ENCODE results near the gene DNAAF3. TPM values are rescaled to one million over a fixed set of nuclear protein-coding genes. Genes with fewer than 3 reads are reported as not detected.
A peak's percentile ranks its signal among the peaks of the same experiment; 100 is the strongest.

Gene DNAAF3
- total and polyA plus RNA-seq, 7 experiments from 2014 or later: not detected

DNA sequence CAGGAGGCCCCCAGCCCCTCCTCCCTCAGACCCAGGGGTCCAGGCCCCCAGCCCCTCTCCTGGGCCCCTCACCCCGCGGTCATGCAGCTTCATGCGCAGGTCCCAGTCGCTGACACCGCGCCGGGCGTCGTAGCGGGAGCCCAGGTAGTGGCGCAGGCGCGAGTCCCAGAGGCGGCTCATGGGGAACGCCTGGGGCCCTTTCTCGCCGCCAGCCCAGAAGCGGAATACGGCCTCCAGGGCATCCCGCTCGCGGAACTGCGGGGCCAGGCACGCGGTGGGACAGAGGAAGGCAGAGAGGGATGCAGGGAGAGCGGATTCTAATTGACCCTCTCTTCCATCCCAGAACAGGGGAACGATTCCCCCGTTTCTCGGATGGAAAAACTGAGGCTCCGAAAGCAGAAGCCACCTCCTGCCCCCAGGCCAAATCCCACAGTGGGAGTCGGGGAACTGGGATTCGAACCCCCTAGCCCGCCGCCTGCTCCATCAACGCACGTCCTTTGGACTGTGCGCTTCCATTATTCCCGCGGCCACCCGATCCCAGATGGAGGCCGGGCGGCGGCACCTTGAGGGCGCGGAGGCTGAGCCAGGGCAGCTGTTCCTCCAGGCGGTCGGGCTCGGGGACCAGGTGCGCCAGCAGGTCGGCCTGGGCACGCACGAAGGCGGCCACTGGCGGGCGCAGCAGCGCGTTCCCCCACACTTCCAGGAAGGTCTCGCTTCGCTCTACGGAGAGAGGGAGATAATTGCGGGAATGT is 4.7 kb downstream of the DNAAF3 start:
- Mint-ChIP-seq H3K27ac (no peak overlapping the region), H3K9me3 (peaks cover 0 to 8% (median 0%) of the 10 kb centered on the region in 11 donors), H3K27me3 (peaks cover 36 to 65% (median 48%) of the 10 kb centered on the region in 5 donors), H3K36me3 (peaks cover 0 to 5% (median 0%) of the 10 kb centered on the region in 5 donors), H3K4me1 (peaks cover 4 to 18% (median 12%) of the 10 kb centered on the region in 7 donors), H3K4me3 (no peak overlapping the region)
- POLR2A ChIA-PET: no interaction called here
- peaks cover 0 to 1% (median 0%) of the 10 kb centered on the region in 3 experiments for H3K9me3 ChIP-seq (ENCODE audit: control insufficient read depth in 2 of 3, low read length in 3 of 3)
- intact Hi-C loops (cut with micrococcal nuclease): loop anchor here in 1 of 2 donors (5.0 to 10.0 kb wide), 3 partner anchors 79 to 463 kb away; partner anchors contain the start of genes SHISA7 and ZNF784
- peaks cover 0 to under 1% of the 10 kb centered on the region in 2 donors for H3K4me1 ChIP-seq (ENCODE audit: control insufficient read depth in 2 of 2, insufficient read depth in 2 of 2, low read length in 2 of 2)
- H3K27ac ChIP-seq (ENCODE audit: low read depth, low read length): no peak overlapping the region
- peaks cover under 1 to 14% of the 10 kb centered on the region in 2 donors for H3K27me3 ChIP-seq (ENCODE audit: control insufficient read depth in 2 of 2, insufficient read depth in 2 of 2, low read length in 2 of 2)
- DNase-seq (no peak), ATAC-seq (no peak)
- no peaks in the 10 kb centered on the region for H3K36me3 ChIP-seq (ENCODE audit: control insufficient read depth in 2 of 3, insufficient read depth in 3 of 3, low read length in 3 of 3)
- no peak overlapping the region for H3K4me3 ChIP-seq (ENCODE audit: low read length)
- CTCF ChIA-PET: no interaction called here

DNA sequence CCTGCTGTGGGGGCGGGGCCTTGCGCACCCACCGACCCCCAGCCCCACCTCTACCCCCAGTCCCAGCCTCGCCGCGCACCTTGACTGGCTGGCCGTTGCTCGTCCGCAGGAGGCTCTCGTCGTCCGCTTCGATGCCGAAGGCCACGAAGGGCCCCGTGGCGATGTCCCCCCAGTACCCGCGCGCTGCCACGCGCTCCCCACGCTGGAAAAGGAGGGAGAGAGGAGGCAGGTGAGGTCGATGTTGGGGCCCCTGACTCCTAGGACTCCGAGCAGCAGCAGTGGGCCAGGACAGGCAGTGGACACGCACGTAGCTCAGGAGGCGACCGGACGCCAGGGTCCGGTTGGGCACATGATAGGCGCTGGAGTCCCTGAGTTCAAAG is 5.4 kb downstream of the DNAAF3 start:
- Histone ChIP-seq H3K27ac (ENCODE audit: low read depth, low read length) (no peak overlapping the region), H3K4me3 (ENCODE audit: low read length) (no peak overlapping the region), H3K36me3 (ENCODE audit: control insufficient read depth in 2 of 3, insufficient read depth in 3 of 3, low read length in 3 of 3) (no peaks in the 10 kb centered on the region), H3K4me1 (ENCODE audit: control insufficient read depth in 2 of 2, insufficient read depth in 2 of 2, low read length in 2 of 2) (peaks cover 0 to 7% of the 10 kb centered on the region in 2 donors), H3K9me3 (ENCODE audit: control insufficient read depth in 2 of 3, low read length in 3 of 3) (peaks cover 0 to 5% (median 0%) of the 10 kb centered on the region in 3 experiments), H3K27me3 (ENCODE audit: control insufficient read depth in 2 of 2, insufficient read depth in 2 of 2, low read length in 2 of 2) (peaks cover 0 to 12% of the 10 kb centered on the region in 2 donors)
- ChIA-PET CTCF (interaction anchor here (1.2 kb wide), 1 partner anchor 20 kb away, joined by 4 read pairs; no protein-coding TSS in a partner anchor), POLR2A (no interaction called here)
- intact Hi-C loops (cut with micrococcal nuclease): loop anchor here in 1 of 2 donors (1.0 to 10.0 kb wide), 5 partner anchors 18 to 464 kb away; partner anchors contain the start of genes SHISA7 and ZNF784
- Mint-ChIP-seq H3K4me1 (peaks cover 0 to 17% (median 11%) of the 10 kb centered on the region in 7 donors), H3K27ac (no peak overlapping the region), H3K36me3 (peaks cover 0 to 5% (median 0%) of the 10 kb centered on the region in 5 donors), H3K4me3 (no peak overlapping the region), H3K27me3 (peaks cover 31 to 63% (median 47%) of the 10 kb centered on the region in 5 donors), H3K9me3 (peaks cover 0 to 6% (median 0%) of the 10 kb centered on the region in 11 donors)
- DNase-seq (no peak), ATAC-seq (no peak)

- peak overlapping the region in 4 of 10 donors; percentile 21 to 66 (median 50) for H3K4me3 Mint-ChIP-seq
- intact Hi-C loops (cut with micrococcal nuclease): loop anchor here in 1 of 2 donors (1.0 to 10.0 kb wide), 5 partner anchors 19 to 464 kb away; partner anchors contain the start of genes SHISA7 and ZNF784
- POLR2A ChIA-PET: no interaction called here
These were observed 6.1 kb downstream of the DNAAF3 start for GRCh38 chr19:55160128-55160985.

GRCh38 chr19:55158848-55159749 is 7.3 kb downstream of the DNAAF3 start:
- Mint-ChIP-seq H3K36me3 (peaks cover 0 to 5% (median 0%) of the 10 kb centered on the region in 5 donors), H3K4me1 (peaks cover 6 to 19% (median 13%) of the 10 kb centered on the region in 7 donors), H3K4me3 (no peak overlapping the region), H3K27me3 (peaks cover 19 to 51% (median 44%) of the 10 kb centered on the region in 5 donors), H3K27ac (no peak overlapping the region), H3K9me3 (peaks cover 0 to 8% (median 0%) of the 10 kb centered on the region in 11 donors)
- no peaks in the 10 kb centered on the region for H3K36me3 ChIP-seq (ENCODE audit: control insufficient read depth in 2 of 3, insufficient read depth in 3 of 3, low read length in 3 of 3)
- POLR2A ChIA-PET: no interaction called here
- H3K27ac ChIP-seq (ENCODE audit: low read depth, low read length): no peak overlapping the region
- H3K4me1 ChIP-seq (ENCODE audit: control insufficient read depth in 2 of 2, insufficient read depth in 2 of 2, low read length in 2 of 2): peaks cover 0 to 8% of the 10 kb centered on the region in 2 donors
- intact Hi-C loops (cut with micrococcal nuclease): no loop called here
- H3K9me3 ChIP-seq (ENCODE audit: control insufficient read depth in 2 of 3, low read length in 3 of 3): peaks cover 0 to 5% (median 0%) of the 10 kb centered on the region in 3 experiments
- ATAC-seq (no peak), DNase-seq (no peak)
- CTCF ChIA-PET: no interaction called here
- H3K27me3 ChIP-seq (ENCODE audit: control insufficient read depth in 2 of 2, insufficient read depth in 2 of 2, low read length in 2 of 2): peaks cover 0 to 10% of the 10 kb centered on the region in 2 donors
- H3K4me3 ChIP-seq (ENCODE audit: low read length): no peak overlapping the region

More at GRCh38 chr19:55160128-55160985, 6.1 kb downstream of the DNAAF3 start:
- H3K36me3 Mint-ChIP-seq: peaks cover 0 to 2% (median 0%) of the 10 kb centered on the region in 5 donors
- peaks cover 25 to 56% (median 41%) of the 10 kb centered on the region in 5 donors for H3K27me3 Mint-ChIP-seq
- Histone ChIP-seq H3K27ac (ENCODE audit: low read depth, low read length) (no peak overlapping the region), H3K4me1 (ENCODE audit: control insufficient read depth in 2 of 2, insufficient read depth in 2 of 2, low read length in 2 of 2) (peaks cover 0 to 7% of the 10 kb centered on the region in 2 donors), H3K27me3 (ENCODE audit: control insufficient read depth in 2 of 2, insufficient read depth in 2 of 2, low read length in 2 of 2) (peaks cover 0 to 10% of the 10 kb centered on the region in 2 donors), H3K36me3 (ENCODE audit: control insufficient read depth in 2 of 3, insufficient read depth in 3 of 3, low read length in 3 of 3) (no peaks in the 10 kb centered on the region), H3K9me3 (ENCODE audit: control insufficient read depth in 2 of 3, low read length in 3 of 3) (peaks cover 0 to 5% (median 0%) of the 10 kb centered on the region in 3 experiments), H3K4me3 (ENCODE audit: low read length) (no peak overlapping the region)
- peaks cover 0 to 6% (median 0%) of the 10 kb centered on the region in 11 donors for H3K9me3 Mint-ChIP-seq
- ATAC-seq (peak; percentile 98), DNase-seq (peak; percentile 79 to 92 (median 85))
- H3K4me1 Mint-ChIP-seq: peaks cover 0 to 16% (median 8%) of the 10 kb centered on the region in 7 donors
- CTCF ChIA-PET: interaction anchor here (0.5 to 1.2 kb wide), 4 partner anchors 19 to 946 kb away, joined by 3 to 4 read pairs (median 4); no protein-coding TSS in a partner anchor
- peak overlapping the region in 3 of 9 donors; percentile 17 to 50 (median 18) for H3K27ac Mint-ChIP-seq

DNA sequence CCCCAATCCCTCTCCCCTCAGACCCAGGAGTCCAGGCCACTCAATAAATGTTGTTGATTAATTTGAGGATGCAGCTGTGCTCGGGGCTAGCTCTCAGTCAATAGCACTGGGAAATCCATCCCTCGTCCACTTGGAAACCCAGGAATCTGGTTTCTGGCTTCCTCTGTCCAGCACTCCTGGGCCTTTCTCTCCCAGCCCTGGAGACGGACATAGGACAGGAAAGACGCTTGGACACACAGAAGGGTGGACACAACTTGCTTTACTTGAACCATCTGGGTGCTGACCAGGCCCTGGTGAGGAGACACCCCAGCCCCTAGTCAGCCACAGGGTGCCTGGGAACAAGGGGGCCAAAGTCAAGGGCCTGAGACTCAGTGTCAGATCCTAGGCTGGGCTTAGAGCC is 8.0 kb downstream of the DNAAF3 start:
- intact Hi-C loops (cut with micrococcal nuclease): no loop called here

More for the DNA sequence above, 8.0 kb downstream of the DNAAF3 start:
- H3K36me3 ChIP-seq (ENCODE audit: control insufficient read depth in 2 of 3, insufficient read depth in 3 of 3, low read length in 3 of 3): no peaks in the 10 kb centered on the region
- ATAC-seq (no peak), DNase-seq (no peak)
- Mint-ChIP-seq H3K4me1 (peaks cover 12 to 24% (median 19%) of the 10 kb centered on the region in 7 donors), H3K36me3 (peaks cover 0 to 9% (median 2%) of the 10 kb centered on the region in 5 donors), H3K4me3 (no peak overlapping the region), H3K27ac (no peak overlapping the region), H3K9me3 (peaks cover 0 to 11% (median 2%) of the 10 kb centered on the region in 11 donors), H3K27me3 (peaks cover 13 to 48% (median 39%) of the 10 kb centered on the region in 5 donors)
- ChIA-PET CTCF (no interaction called here), POLR2A (no interaction called here)
- peaks cover 0 to 10% of the 10 kb centered on the region in 2 donors for H3K27me3 ChIP-seq (ENCODE audit: control insufficient read depth in 2 of 2, insufficient read depth in 2 of 2, low read length in 2 of 2)
- H3K27ac ChIP-seq (ENCODE audit: low read depth, low read length): no peak overlapping the region
- peaks cover 0 to 5% (median 0%) of the 10 kb centered on the region in 3 experiments for H3K9me3 ChIP-seq (ENCODE audit: control insufficient read depth in 2 of 3, low read length in 3 of 3)
- H3K4me3 ChIP-seq (ENCODE audit: low read length): no peak overlapping the region
- H3K4me1 ChIP-seq (ENCODE audit: control insufficient read depth in 2 of 2, insufficient read depth in 2 of 2, low read length in 2 of 2): peaks cover 0 to 12% of the 10 kb centered on the region in 2 donors
